ENCODE results near the gene SRRM4.
"Not testable (repeated sequence)": the region's sequence is repeated elsewhere in the genome, so short reads cannot be mapped to it uniquely, and the experiment has no call there.

Gene SRRM4

GRCh38 chr12:119011231-119011630 is 29.9 kb downstream of the SRRM4 start:
- no peak for DNase-seq

- DNase-seq: no peak
Measured at GRCh38 chr12:119012179-119012578, 30.8 kb downstream of the SRRM4 start.

- no peak for DNase-seq
Measured at GRCh38 chr12:119013023-119013422, 31.7 kb downstream of the SRRM4 start.

GRCh38 chr12:119014368-119014767 is 33.0 kb downstream of the SRRM4 start:
- DNase-seq: no peak

- no peak for DNase-seq
Measured at GRCh38 chr12:119016715-119017114, 35.4 kb downstream of the SRRM4 start.

GRCh38 chr12:119019166-119019565 is 37.8 kb downstream of the SRRM4 start:
- no peak for DNase-seq

GRCh38 chr12:119020406-119021360 is 39.3 kb downstream of the SRRM4 start:
- peak; percentile 19 to 29 for DNase-seq

- no peak for DNase-seq
Measured at GRCh38 chr12:119024356-119024755, 43.0 kb downstream of the SRRM4 start.

- DNase-seq: no peak
Measured at GRCh38 chr12:119025786-119026185, 44.4 kb downstream of the SRRM4 start.

- DNase-seq: not testable (repeated sequence)
Measured at GRCh38 chr12:119033332-119033731, 52.0 kb downstream of the SRRM4 start.

- peak; percentile 22 to 28 for DNase-seq
Measured at GRCh38 chr12:119036878-119037825, 55.8 kb downstream of the SRRM4 start.

- no peak for DNase-seq
Measured at GRCh38 chr12:119044094-119044493, 62.8 kb downstream of the SRRM4 start.

GRCh38 chr12:119047641-119048040 is 66.3 kb downstream of the SRRM4 start:
- no peak for DNase-seq

GRCh38 chr12:119050663-119051062 is 69.3 kb downstream of the SRRM4 start:
- DNase-seq: no peak

GRCh38 chr12:119051474-119051873 is 70.1 kb downstream of the SRRM4 start:
- no peak for DNase-seq

GRCh38 chr12:119052001-119052400 is 70.7 kb downstream of the SRRM4 start:
- no peak for DNase-seq

GRCh38 chr12:119055977-119056376 is 74.6 kb downstream of the SRRM4 start:
- no peak for DNase-seq

GRCh38 chr12:119060847-119061796 is 79.8 kb downstream of the SRRM4 start:
- DNase-seq: peak; percentile 22 to 23

GRCh38 chr12:119068129-119068856 is 87.0 kb downstream of the SRRM4 start:
- no peak for DNase-seq

GRCh38 chr12:119069147-119069642 is 87.9 kb downstream of the SRRM4 start:
- no peak for DNase-seq

- DNase-seq: no peak
Measured at GRCh38 chr12:119071176-119071575, 89.8 kb downstream of the SRRM4 start.

Measured in activated T-cell treated with anti-CD3 and anti-CD28 coated beads, Interleukin-2, amount 50 U/mL, for 48 hours (primary cell).